GM10847 (cell line): Measurements from ENCODE around the gene ZDHHC19.

ENCODE experiments used
- POLR2A ChIP-seq: IDR thresholded peaks from 2 replicates; pipeline ENCODE4 v1.6.1; 2011; ENCODE audit not compliant: insufficient read length; ENCODE audit errors: extremely low read depth

ZDHHC19 gene

DNA sequence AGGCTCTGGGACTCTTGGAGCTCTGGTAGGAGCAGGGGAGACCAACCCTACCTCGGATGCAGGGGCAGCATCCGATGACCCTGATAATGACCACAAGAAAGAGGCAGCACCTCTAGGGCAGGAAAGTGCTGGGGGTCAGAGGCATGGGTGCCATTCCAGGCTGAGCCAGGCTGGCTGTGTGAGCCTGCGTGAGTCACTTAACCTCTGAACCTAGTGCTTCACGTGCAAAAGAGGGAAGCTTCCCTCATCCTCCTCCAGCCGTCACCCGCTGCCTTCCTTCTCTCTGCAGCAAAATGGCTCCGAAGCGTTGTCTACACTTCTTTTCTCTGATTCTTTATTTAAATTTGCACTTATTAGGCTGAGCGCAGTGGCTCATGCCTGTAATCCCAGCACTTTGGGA lies 35.5 kb downstream of the ZDHHC19 start:
- TF ChIP-seq POLR2A, result no peak

DNA sequence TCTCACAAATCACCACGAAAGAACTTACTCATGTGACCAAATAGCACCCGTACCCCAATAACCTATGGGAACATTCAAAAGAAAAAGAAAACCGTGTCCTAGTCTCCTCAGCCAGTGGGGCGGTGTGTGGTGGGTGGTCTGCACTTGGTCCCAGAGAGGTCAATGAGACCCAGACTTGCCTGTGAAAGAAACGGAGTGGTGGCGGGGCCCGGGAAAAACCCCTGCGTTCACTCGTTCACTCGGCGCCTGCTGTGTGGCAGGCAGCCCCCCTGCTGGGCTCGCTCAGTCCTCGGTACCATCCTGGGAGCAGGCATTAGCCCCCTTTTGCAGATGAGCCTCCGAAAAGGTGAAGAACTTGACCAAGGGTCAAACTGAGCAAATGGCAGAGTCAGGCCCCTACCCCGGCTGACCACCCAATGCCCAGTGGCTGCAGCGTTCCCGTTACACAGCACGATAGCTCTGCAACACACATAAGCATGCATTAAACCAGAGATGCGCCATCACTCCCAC lies 36.0 kb downstream of the ZDHHC19 start:
- no peak for TF ChIP-seq POLR2A

- TF ChIP-seq POLR2A, result no peak
These were observed 36.5 kb downstream of the ZDHHC19 start for GRCh38 chr3:196174652-196175051.

GRCh38 chr3:196169836-196170240 lies 41.4 kb downstream of the ZDHHC19 start:
- TF ChIP-seq POLR2A, result no peak

DNA sequence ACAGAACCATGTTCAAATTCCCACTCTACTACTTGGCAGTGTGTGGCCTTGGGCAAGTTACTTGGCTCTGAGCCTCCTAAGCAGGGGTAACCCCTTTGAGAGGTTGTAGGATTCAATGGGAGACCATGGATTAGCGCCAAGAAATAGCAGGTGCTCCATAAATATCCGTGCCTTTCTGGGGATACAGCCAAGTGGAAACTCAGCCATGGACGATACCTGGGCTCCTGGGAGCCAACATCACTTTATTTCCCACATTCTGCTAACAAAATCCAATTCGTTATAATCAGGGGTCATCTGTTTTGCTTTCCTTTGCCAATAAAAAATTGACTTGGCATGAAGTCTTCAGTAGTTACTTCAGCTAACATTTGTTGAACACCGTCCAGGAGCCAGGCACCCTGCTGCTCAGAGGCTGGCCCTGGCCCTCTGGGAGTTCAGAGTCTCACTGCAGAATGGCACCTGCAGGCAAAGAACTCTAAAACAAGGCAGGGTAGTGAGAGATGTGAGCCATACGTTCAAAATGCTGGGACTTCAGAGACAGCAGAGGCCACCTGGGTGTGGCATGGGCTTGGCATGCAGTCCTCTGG lies 42.3 kb downstream of the ZDHHC19 start:
- no peak for TF ChIP-seq POLR2A

GRCh38 chr3:196166741-196167140 lies 44.5 kb downstream of the ZDHHC19 start:
- TF ChIP-seq POLR2A, result no peak

GRCh38 chr3:196165850-196166249 lies 45.4 kb downstream of the ZDHHC19 start:
- TF ChIP-seq POLR2A, result no peak

GRCh38 chr3:196164576-196164975 lies 46.6 kb downstream of the ZDHHC19 start:
- TF ChIP-seq POLR2A, result no peak

DNA sequence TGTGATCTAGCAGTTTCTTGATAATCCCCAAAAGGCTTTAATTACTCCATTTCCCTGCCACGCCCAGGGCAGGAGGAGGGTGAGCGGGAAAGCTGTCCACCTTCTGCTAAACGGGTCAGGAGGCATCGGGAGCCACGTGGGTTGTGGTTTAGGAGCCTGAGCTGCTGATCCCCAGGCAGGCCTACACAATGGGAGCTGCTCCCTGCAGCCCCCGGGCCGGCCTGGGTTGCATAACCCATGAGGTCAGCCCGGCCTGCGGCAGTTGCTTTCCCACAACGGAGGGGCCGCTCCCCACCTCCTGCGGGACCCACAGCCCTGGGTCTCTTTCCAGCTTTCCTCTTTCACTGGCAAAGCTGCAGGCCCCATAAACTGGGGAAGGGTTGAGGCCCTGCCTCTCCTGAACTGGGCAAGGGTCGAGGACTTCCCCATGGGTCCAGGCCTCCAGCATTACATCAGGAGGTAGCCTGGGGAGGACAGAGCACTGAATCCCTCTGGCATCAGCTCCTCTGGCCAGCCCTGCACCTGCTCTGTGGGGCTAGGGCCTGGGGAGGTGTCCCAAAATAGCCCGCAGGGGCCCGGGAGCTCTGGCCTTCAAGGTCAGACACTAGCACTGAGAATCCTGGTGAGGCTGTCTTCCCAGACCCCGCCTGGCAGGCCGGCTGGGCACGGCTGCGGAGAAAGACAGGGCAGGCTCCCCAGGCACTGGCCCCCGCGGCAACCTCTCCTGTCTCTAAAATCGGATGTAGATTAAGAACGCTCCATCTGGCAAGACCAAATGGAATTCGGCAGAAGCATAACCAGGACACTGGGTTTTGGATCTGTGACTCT lies 47.3 kb downstream of the ZDHHC19 start:
- no peak for TF ChIP-seq POLR2A

GRCh38 chr3:196163212-196163611 lies 48.0 kb downstream of the ZDHHC19 start:
- TF ChIP-seq POLR2A, result no peak

DNA sequence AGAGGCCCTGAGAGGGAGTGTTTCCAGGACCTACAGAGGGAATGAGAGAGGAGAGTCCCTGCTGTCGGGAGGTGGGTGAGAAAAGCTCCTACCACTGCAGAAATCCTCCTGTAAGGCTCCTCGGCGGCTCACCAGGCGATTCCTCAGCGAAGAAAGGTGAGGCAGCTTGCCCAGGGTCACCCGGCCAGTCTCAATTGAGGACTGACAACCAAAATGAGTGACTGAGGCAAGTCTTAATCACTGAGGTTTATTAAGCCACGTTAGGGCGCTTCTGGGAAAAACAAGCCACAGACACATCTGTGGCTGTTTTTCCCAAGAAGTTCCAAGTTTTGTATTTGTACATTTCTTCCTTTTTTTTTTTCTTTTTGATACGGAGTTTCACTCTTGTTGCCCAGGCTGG lies 48.5 kb downstream of the ZDHHC19 start:
- TF ChIP-seq POLR2A, result no peak

DNA sequence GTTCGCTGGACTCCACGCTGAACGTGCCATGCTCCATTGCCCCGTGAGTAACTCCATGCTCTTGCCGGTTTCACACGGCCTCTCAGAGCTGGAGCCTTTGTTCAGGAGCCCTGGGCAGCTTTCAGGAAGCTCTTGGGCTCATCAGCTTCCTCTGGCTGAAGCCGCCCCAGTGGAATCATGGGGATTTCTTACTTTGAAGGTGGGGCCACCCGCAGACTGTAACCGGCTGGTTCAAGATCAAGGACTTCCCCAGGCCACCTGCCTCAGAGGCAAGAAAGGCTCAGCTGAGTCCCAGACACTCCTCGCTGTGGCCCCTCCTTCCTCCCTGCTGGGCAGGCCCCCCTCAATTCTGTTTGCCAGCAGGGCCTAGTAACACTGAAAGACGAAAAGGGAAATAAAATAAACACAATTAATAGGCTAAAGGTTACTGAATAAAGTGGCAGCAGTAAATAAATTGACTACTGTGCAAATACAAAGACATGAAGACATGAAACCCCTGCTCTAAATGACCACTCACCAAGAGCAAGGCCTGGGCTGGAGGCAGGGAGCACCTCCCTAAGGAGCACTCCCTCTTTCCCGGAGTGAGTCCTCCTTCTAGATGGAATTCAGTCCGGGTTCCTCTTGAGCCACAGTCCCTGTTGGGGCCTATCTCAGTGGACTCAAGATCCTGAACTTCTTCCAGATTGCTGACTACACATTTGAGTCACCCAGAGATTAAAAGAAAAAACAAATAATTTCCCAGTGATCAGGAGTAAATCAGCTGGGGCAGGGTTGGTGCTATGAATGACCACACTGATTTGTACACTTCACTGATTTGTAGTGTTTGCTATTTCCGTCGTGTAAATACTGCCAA lies 51.0 kb downstream of the ZDHHC19 start:
- no peak for TF ChIP-seq POLR2A

DNA sequence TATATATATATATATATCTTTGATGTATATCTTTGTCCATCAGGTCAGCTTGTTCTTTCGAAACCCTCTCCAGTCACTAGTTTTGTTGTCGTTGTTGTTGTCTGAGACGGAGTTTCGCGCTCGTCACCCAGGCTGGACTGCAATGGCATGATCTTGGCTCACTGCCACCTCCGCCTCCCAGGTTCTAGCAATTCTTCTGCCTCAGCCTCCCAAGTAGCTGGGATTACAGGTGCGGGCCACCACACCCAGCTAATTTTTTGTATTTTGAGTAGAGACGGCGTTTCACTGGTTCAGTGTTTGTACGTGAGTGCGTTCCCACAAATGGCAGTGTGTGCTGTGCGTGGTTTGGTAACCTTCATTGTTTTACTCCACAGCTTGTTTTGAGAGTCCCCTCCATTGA lies 51.7 kb downstream of the ZDHHC19 start:
- TF ChIP-seq POLR2A, result no peak

DNA sequence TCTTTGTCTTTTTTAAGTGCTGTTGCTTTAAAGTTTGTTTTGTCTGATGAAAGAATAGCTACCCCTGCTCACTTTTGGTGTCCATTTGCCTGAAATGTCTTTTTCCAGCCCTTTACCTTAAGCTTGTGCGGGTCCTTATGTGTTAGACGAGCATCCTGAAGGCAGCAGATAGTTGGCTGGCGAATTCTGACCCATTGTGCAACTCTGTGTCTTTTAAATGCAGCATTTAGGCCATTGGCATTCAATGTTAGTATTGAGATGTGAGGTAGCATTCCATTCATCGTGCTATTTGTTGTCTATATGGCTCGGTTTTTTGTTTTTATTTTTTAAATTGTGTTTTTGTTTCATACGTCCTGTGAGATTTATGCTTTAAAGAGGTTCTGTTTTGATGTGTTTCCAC lies 55.0 kb downstream of the ZDHHC19 start:
- no peak for TF ChIP-seq POLR2A

- TF ChIP-seq POLR2A, result no peak
These were observed 60.7 kb downstream of the ZDHHC19 start for GRCh38 chr3:196150481-196150880.
